Measurements from ENCODE around the gene SERPING1.

Gene SERPING1

DNA sequence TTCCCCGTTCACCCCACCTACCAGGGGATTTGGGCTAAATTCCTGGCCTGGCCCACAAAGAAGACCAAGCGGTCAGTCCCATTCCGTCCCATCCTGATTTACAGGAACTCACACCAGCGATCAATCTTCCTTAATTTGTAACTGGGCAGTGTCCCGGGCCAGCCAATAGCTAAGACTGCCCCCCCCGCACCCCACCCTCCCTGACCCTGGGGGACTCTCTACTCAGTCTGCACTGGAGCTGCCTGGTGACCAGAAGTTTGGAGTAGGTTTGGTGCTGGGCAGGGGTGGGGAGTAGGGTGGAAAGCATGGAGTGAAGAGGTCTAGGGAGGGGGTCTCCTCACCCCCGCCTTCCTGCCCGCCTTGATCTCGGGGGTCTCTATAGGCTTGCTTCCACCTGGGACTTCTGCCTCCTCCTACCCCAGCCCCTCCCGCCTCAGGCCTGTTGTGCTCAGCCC is at the start of gene SERPING1:
SERPING1 (plus strand) TSS at position 225 of the 455 bp plus-strand sequence. CDS start 586 bp downstream, outside the sequence.
- DNase-seq, result no peak

DNA sequence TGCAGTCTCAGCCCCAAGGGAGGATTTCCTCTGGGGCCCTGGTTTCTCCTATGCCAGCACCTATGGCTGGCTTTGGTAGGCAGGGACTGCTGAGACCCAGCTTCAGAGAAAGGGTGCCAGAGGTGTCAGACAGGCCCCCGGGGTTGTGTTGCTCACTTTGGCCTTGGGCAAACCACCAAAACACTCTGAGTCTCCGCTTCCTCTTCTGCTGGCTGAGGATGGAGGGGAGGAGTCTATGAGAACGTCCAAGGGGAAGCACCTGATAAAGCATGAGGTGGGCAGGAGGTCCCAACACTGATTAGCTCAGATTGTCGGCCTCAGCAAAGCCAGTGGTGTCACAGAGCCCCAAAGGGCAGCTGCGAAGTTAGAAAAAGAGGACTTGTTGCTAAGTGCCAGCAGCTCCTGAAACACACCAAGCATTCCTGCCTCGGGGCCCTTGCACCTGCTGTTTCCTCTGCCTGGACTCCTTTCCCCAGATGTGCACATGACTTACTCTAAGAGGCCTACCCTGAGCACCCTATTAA is 49.6 kb upstream of the SERPING1 start:
- DNase-seq, result no peak

DNA sequence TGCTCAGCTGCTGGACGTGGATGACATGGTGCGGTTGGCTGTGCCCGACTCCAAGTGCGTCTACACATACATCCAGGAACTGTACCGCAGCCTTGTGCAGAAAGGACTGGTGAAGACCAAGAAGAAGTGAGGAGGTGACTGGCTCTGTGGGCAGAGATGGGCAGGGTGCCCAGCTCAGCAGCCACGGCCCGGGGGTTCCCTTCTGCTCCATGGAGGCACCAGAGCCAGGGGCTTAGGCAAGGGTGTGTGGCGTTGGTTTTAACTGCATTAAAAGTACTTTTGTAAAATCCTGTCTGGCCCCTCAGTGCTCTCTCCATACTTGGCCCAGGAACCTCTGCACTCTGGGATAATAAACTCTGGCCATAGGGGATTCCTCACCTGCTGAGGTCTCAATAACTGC is 47.5 kb upstream of the SERPING1 start:
- no peak for DNase-seq

DNA sequence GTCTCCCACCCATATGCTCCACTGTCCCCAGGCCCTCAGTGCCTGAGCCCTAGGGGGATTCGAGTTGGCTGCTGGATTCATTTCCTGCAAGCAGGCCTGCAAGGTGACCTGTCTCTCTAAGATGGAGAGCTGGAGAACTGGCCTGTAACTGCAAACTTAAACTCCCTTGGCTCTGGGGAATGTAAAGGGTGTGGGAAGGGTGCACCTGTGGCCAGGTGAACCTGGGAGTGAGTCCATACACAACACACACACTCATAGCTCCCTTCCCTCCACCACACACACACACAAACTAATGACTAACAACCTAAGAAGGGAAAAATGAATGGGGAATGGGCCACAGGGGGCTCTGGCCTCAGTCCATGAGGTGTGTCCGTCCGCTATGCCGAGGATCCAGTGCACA is 45.5 kb upstream of the SERPING1 start:
- no peak for DNase-seq

DNA sequence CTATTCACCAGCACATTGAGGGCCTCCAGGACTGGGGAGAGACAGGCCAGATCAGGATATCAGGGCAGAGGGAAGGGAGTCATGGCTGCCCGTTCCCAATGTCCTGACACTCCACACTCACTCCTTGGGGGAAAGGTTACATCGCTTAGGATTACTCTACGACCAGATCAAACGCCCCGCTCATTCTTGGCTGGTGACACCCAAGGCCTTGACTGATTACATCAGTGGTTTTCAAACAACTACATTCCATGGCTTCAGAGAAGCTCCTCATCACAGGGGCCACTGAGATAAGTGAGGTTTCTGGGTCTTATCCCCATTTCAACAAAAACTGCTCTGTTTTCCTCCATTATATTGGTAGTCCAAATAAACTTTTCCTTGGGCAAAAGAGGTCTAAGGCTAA is 45.0 kb upstream of the SERPING1 start:
- DNase-seq, result no peak

DNA sequence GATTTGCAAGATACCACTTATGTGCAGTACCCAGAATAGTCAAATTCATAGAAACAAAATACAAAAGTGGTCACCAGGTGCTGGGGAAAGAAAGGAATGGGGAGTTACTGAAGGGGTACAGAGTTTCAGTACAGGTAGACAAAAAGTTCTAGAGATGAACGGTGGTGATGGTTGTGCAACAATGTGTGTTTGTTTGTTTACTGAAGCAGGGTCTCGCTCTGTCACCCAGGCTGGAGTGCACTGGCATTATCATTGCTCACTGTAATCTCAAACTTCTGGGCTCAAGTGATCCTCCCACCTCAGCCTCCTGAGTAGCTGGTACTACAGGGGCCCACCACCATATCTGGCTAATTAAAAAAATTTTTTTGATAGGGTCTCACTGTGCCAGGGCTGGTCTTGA is 42.1 kb upstream of the SERPING1 start:
- DNase-seq, result no peak

DNA sequence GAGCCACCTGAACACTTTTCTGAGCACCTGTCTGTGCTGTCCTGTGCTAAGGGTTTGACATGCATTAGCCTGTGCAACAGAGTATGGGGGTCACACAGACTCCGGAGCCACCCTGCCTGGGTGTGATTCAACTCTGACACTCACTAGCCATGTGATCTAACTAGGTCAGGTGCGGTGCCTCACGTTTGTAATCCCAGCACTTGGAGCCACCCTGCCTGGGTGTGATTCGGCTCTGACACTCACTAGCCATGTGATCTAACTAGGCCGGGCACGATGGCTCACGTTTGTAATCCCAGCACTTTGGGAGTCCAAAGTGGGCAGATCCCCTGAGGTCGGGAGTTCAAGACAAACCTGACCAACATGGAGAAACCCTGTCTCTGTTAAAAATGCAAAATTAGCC is 41.4 kb upstream of the SERPING1 start:
- no peak for DNase-seq

DNA sequence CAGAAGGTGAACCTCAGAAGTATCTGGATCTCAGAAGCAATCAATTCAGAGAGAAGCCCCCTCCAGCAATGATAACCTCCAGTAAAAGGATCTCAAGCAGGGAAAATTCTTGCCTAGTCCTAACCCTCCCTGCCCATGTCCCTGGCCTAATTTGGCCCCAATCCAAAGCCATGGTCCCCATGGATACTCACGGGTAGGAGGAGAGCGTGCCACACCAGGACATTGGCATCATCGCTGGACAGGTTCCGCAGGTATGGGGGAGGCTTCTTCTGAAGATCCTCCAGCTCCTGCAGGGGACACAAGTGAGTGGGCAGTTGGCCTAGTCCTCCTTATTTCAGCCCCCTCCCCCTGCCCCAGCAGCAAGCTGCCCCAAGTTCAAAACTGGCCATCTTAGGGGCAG is 37.3 kb upstream of the SERPING1 start:
- no peak for DNase-seq

DNA sequence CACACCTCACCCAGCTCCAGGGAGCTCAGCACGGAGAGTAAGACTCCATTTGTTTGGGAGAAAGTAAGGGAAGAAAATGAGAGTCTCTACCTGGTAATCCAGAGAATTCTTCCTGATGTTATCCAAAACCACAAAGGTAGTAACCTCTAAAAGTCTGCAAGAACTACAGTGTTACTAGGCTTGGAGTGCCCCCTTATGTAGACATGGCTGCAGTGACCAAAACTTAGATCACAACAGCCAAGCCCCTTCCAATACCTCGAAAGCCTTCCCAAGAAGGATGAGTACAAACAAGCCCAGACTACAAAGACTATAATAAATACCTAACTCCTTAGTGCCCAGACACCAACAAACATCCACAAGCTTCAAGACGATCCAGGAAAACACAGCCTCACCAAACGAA is 34.9 kb upstream of the SERPING1 start:
- no peak for DNase-seq

DNA sequence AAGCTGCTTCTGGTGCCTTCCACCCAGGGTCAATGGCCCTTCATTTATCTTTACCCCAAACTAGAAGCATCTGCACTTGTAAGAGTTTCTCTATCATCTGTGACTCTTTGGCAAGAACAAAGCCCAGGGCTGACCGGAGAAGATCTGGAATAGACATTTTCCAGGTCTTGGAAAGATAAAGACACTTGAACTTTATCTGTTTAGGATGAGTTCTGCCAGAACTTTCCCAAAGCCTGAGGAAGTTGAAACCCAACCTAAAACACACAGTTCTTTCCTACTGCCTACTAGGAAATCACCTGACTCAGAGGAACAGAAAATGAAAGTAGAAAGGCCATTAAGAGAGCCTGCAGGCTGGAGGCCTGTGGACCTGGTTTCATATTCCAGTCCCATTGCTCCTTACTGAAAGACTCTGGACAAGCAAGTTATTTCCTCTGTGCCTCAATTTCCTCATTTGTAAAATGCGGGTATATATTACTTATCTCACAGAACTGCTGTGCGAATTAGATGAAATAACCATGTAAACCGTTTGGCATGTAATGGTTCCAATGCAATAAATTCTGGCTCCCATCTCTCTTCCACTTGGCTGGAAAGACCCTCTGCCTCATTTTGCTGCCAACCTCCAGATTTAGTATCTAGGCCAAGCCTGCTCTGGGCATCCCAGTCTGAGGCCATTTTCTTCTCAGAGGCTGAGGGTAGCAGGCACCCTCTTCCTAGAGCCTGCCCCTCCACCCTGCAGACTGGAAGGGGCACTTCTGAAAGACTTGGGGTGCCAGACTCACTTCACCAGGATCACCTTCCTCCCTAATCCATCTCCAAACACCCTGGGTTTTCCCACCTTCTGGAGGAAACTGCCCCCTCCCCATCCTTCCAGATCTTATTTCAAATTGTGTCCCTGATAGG is 31.2 kb upstream of the SERPING1 start:
- DNase-seq, result no peak

DNA sequence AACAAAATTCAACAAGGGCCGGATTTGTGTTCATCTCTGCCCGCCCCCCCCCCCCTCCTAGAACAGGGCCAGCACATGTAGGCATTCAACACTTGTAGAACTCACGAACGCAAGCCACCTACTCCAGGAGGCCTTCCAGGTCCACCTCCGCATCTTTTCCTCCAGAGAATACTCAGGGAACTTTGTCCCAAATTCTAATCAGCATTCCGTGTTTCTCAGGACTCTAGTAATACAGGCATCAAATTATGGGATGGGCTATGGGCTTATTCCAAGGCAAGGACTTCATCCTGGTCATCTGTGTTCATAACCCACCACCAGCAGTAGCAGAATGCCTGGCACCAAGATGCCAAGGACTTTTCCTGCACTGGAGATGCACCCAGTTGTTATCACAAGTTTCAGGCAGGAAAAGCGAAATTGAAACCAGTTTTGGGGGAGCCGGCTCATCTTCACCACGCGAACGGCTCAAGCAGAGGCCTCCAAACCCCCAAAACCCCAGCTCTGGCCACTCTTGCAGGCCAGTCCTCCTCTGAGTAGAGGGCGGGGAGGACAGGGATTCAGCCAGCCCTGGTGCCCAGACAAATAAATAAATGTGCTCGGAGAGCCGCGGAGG is 30.5 kb upstream of the SERPING1 start:
- no peak for DNase-seq

DNA sequence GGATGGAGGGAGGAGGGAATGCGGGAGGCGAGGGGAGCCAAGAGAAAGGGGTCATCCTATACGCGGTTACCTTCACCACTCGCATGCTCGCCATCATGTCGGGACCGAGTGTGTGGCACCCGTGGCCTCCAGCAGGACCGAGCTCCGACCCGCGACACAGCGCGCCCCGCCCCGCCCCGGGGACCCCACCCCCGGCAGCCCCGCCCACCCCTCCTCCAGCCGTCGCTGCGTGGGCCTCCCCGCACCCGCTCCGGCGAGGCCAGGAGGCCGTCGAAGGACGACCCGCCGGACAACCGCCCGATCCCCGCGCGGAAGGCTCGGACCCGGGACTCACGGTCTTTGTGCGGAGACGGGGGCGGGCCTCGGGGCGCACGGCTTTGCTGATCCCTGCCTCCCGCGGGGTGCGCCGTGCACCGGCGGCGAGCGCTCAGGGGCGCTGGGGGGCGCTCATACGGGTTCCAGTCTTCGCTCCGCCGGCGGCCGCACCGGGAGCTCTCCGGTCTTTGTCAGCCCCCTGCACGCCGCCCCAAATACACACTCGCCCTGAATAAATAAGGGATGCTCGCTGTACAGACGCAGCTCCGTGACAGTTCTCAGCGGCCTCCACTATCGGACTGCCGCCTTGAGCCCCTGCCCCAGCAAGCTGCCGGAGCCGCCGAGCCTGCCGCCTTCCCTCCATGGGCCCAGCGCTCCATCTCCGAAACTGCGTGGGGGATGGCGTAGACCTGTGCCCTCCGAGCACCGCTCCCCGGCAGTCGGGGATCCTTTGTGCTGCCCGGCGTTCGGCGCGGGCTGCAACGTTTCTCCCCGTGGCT is 29.8 kb upstream of the SERPING1 start, which contains the start of gene UBE2L6:
UBE2L6 (minus strand) TSS at position 158 of the 815 bp plus-strand sequence; CDS start at position 97, 61 bp downstream.
- DNase-seq, result no peak

DNA sequence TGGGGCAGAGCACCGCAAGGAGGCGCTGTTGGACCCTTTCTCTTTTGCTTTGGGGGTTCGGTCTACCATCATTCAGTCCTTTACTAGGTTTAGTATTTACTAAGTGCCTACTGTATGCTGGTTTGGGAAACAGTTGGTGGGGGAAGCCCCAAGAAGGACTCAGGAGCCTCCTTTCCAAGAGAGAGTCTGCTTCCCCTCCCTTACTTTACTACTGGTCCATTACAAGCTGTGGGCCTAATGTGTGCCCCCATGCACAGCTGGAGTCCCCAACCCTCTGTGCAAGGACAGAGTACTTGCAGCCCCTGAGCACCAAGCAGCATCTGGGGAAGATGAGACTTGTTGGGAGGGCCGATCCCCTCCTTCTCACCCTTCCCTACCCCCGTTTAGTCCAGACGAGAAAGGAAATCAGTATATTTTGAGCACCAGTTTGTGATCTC is 29.1 kb upstream of the SERPING1 start:
- DNase-seq, result peak; percentile 16

DNA sequence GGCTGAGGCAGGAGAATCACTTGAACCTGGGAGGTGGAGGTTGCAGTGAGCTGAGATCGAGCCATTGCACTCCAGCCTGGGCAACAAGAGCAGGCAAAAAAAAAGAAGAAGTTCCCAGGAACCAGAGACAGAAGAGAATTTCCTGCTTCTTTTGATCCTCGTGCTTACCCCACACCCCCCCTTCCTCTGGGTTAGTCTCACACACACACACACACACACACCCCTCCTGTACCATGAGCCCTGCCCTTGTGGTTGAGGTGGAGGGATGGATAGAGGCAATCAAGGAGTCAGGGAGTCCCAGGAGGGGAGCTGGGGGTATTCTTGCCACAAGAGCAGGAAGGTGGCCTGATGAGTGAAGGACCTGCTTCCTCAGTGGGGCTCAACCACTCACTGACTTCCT is 25.9 kb upstream of the SERPING1 start:
- no peak for DNase-seq

DNA sequence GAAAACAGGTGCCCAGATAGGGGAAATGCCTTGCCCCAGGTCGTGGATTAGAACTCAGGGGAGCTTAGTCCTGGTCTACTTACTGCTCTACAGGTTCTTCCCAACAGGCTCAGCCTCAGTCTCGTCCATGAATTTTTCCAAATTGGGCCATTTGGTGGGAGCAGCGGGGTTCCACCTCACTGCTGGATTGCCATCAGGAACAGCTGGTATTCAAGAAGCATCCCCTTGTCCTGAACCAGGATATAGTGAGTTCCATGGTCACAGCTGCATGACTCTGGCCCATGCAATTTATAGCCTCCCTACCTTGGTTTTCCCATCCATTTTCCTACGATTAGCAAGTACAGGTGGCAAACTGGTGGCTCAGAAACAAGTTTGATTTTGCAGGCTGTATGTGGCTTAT is 23.4 kb upstream of the SERPING1 start:
- DNase-seq, result no peak

DNA sequence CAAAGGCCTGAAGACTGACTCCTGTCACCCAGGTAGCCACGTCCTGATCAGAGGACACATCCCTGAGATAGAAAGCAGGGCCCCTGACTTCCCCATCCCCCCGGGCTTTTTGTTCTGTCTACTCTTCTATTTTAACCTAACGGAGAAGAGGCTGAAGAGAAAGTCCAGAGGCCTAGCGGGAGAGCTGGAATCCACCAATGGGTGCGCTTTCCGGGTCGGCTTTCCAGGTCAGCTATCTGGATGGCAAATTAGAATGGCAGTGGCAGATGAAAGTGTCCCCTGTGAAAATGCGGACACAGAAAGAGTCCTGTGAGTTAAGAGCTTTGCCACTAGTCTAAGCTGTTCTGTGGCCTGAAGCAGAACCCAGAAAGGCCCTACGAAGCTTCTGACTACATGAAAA is 13.1 kb upstream of the SERPING1 start:
- no peak for DNase-seq

DNA sequence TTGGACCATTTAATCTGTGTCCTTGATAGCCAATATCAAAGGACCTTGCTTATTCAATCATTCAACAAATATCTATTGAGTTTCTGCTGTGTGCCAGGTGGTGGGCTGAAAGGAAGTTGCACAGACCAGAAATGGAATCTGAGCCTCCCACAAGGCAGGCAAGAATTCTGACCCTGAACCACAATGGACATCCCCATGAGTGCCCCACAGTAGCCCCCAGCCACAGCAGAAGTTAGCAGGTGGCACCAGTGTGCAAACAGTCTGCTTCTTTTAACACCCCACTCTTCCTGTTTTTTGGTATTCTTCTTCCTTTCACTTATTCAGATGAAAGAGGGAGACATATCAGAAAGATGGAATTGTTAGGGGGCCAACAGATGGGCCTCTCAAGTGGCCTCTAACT is 12.2 kb upstream of the SERPING1 start:
- DNase-seq, result no peak

DNA sequence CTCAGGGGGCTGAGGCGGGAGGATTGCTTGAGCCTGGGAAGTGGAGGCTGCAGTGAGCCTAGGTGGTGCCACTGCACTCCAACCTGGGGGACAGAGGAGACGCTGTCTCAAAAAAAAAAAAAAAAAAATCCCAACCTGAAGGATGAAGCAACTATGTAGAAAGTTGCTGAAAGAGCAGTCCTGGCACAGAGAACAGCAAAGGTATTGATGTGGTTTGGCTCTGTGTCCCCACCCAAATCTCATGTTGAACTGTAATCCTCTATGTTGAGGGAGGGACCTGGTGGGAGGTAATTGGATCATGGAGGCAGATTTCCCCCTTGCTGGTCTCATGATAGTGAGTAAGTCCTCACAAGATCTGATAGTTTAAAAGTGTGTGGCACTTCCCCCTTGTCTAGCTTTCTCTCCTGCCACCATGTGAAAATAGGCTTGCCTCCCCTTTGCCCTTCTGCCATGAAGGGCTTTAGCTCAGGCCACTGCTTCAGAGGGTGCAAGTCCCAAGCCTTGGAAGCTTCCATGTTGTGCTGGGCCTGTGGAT is 10.7 kb upstream of the SERPING1 start:
- DNase-seq, result no peak

DNA sequence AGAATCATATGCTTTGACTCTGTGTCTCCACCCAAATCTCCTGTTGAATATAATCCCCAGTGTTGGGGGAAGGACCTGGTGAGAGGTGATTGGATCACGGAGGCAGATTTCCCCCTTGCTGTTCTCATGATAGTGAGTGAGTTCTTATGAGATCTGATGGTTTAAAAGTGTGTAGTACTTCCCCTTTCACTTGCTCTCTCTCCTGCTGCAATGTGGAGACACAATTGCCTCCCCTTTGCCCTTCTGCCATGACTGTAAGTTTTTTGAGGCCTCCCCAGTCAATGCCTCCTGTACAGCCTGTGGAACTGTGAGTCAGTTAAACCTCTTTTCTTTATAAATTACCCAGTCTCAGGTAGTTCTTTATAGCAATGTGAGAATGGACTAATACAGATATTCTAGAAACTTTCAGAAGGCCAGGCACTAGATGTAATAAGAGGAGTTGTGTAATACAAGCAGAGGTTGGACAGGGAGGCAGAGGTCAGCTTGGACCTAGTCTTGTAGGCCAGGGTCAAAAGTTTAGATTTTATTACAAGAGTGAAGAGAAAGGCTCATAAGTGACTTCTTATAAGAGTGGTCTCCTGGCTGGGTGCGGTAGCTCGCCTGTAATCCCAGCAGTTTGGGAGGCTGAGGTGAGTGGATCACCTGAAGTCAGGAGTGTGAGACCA is 9.3 kb upstream of the SERPING1 start:
- no peak for DNase-seq

DNA sequence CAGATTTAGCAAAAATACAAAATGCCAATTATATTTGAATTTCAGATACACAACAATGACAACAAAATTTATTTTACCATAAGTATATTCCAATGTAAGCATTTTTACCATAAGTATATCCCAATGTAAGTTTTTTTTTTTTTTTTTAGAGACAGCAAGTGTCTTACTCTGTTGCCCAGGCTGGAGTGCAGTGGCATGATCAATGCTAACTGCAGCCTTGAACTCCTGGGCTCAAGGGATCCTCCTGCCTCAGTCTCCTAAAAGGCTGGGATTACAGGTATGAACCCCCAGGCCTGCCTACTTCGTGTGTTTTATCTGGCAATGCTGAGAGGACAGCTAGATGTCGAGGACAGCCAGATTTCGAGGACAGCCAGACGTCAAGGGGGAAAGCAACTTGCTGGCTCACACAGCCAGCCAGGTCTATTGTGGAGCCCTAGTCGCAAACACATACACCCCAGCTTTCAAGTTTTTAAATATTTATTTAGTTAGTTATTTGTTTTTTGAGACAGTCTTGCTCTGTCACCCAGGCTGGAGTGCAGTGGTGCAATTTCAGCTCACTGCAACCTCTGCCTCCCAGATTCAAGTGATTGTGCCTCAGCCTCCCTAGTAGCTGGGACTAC is 1.1 kb upstream of the SERPING1 start:
- no peak for DNase-seq

DNA sequence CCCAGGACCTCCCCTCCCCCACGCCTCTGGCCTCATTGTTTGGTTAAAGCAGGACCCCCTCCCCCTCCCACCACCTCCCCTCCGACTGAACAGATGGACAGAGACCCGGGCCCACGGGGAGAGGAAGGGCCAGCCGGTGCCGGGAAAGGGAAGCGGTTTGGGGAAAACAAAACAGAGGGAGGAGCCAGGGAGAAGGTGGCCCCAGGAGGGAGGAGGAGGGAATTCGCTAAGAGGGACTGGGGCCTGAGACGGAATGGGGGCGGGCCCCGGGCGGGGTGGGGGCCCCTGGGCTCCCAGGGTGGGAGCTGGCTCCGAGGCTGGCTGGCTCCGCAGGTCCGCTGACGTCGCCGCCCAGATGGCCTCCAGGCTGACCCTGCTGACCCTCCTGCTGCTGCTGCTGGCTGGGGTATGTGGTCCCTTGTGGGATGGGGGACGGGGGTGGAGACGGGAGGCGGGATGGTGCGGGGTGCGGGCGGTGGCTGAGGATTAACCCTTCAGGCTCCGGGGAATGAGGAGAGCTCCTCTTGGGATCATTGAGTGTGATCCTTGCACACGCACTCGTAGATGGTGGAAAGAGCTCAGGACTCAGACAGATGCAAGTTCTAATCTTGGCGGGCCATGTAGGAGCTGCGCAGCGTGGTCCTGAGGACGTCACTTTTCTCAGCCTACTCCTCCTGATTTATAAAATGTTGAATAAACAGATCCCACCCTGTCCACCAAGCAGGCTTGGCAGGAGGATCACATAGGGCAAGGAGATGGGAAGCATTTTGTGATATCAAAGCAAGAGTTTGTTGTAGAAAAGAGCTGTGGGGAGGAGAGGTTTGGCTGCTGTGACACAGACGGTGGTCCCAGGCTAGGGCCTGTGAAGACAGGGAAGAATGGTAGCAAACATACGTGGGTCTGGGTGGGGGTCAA is 688 bp downstream of the SERPING1 start:
- no peak for DNase-seq
